ENCODE results near the gene OR6K3.

Gene OR6K3

DNA sequence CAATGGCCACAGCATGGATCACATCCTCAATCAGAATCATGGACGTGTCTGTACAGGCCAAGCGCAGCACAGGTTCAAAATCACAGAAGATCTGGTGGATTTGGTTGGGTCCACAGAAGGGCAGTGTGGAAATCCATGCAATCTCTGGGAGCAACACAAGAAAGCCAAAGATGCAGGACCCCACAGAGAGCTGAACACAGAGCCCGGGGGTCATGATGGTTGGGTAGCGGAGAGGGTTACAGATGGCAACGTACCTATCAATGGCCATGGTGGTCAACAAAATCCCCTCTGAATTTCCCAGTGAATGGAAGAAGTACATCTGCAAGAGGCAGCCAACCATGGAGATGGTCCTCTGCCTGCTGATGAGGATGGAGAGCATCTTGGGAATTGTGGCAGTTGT, 3.9 kb upstream of the OR6K3 start:
- TF ChIP-seq ZFP30 (CRISPR knock-in tag; IDR thresholded peaks at IDR 0.05) = no peak
- TF ChIP-seq CSRNP3 (CRISPR knock-in tag; IDR thresholded peaks at IDR 0.05) = no peak
- TF ChIP-seq, protein P1, sequence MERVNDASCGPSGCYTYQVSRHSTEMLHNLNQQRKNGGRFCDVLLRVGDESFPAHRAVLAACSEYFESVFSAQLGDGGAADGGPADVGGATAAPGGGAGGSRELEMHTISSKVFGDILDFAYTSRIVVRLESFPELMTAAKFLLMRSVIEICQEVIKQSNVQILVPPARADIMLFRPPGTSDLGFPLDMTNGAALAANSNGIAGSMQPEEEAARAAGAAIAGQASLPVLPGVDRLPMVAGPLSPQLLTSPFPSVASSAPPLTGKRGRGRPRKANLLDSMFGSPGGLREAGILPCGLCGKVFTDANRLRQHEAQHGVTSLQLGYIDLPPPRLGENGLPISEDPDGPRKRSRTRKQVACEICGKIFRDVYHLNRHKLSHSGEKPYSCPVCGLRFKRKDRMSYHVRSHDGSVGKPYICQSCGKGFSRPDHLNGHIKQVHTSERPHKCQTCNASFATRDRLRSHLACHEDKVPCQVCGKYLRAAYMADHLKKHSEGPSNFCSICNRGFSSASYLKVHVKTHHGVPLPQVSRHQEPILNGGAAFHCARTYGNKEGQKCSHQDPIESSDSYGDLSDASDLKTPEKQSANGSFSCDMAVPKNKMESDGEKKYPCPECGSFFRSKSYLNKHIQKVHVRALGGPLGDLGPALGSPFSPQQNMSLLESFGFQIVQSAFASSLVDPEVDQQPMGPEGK (CRISPR knock-in tag; IDR thresholded peaks at IDR 0.05; ENCODE audit: borderline replicate concordance) = no peak
- TF ChIP-seq ZNF70 (CRISPR knock-in tag; IDR thresholded peaks at IDR 0.05) = no peak
- no peak for TF ChIP-seq ZNF8 (CRISPR knock-in tag; IDR thresholded peaks at IDR 0.05)
- TF ChIP-seq, protein P2, sequence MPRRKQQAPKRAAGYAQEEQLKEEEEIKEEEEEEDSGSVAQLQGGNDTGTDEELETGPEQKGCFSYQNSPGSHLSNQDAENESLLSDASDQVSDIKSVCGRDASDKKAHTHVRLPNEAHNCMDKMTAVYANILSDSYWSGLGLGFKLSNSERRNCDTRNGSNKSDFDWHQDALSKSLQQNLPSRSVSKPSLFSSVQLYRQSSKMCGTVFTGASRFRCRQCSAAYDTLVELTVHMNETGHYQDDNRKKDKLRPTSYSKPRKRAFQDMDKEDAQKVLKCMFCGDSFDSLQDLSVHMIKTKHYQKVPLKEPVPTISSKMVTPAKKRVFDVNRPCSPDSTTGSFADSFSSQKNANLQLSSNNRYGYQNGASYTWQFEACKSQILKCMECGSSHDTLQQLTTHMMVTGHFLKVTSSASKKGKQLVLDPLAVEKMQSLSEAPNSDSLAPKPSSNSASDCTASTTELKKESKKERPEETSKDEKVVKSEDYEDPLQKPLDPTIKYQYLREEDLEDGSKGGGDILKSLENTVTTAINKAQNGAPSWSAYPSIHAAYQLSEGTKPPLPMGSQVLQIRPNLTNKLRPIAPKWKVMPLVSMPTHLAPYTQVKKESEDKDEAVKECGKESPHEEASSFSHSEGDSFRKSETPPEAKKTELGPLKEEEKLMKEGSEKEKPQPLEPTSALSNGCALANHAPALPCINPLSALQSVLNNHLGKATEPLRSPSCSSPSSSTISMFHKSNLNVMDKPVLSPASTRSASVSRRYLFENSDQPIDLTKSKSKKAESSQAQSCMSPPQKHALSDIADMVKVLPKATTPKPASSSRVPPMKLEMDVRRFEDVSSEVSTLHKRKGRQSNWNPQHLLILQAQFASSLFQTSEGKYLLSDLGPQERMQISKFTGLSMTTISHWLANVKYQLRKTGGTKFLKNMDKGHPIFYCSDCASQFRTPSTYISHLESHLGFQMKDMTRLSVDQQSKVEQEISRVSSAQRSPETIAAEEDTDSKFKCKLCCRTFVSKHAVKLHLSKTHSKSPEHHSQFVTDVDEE (CRISPR knock-in tag; IDR thresholded peaks at IDR 0.05) = no peak
- TF ChIP-seq ZNF565 (CRISPR knock-in tag; conservative IDR thresholded peaks at IDR 0.05; ENCODE audit: low read depth) = no peak
- no peak for TF ChIP-seq RARB (CRISPR knock-in tag; IDR thresholded peaks at IDR 0.05)
- TF ChIP-seq POU6F1 (CRISPR knock-in tag; IDR thresholded peaks at IDR 0.05; ENCODE audit: borderline replicate concordance, low read depth) = no peak
- TF ChIP-seq ESRRG (CRISPR knock-in tag; IDR thresholded peaks at IDR 0.05) = no peak
- no peak for TF ChIP-seq OSR1 (CRISPR knock-in tag; IDR thresholded peaks at IDR 0.05)
- no peak for TF ChIP-seq CSDC2 (CRISPR knock-in tag; IDR thresholded peaks at IDR 0.05)
- ATAC-seq = no peak

DNA sequence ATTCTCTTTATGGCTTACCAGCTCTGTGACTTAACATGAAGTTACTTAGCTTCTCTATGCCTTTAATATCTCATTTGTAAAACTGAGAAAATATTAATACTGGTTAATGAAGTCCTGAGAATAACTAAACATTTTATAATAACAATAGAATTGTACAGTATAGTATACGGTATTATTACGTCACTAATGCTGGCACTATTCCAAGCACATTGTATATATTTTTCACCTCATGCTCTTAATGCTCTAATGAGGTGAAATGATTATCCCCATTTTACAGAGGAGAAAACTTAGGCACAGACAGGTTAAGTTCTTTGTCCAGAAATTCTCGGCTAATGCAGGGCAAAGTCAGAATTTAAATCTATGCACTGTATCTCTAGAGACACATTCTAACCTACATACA, 856 bp downstream of the OR6K3 start:
- TF ChIP-seq OSR1 (CRISPR knock-in tag; IDR thresholded peaks at IDR 0.05) (no peak), CSRNP3 (CRISPR knock-in tag; IDR thresholded peaks at IDR 0.05) (no peak), ESRRG (CRISPR knock-in tag; IDR thresholded peaks at IDR 0.05) (no peak), ZNF70 (CRISPR knock-in tag; IDR thresholded peaks at IDR 0.05) (no peak), POU6F1 (CRISPR knock-in tag; IDR thresholded peaks at IDR 0.05; ENCODE audit: borderline replicate concordance, low read depth) (no peak), ZC3H10 (CRISPR knock-in tag; IDR thresholded peaks at IDR 0.05) (no peak), ZFP3 (CRISPR knock-in tag; IDR thresholded peaks at IDR 0.05) (no peak), CREB5 (CRISPR knock-in tag; IDR thresholded peaks at IDR 0.05; ENCODE audit: low read depth) (no peak), PPARA (CRISPR knock-in tag; IDR thresholded peaks at IDR 0.05; ENCODE audit: borderline replicate concordance) (no peak), ZFP30 (CRISPR knock-in tag; IDR thresholded peaks at IDR 0.05) (no peak)
- TF ChIP-seq, protein P1 (CRISPR knock-in tag; IDR thresholded peaks at IDR 0.05; ENCODE audit: borderline replicate concordance) = no peak

More for the DNA sequence above, 856 bp downstream of the OR6K3 start:
- no peak for ATAC-seq
